ENCODE data around the gene HDAC1. TPM values are rescaled to one million over a fixed set of nuclear protein-coding genes. Genes with fewer than 3 reads are reported as not detected.

The HDAC1 gene
- total and polyA plus RNA-seq, 4 experiments from 2014 or later: 169 to 190 (median 180) TPM

- no peak for DNase-seq
- CTCF ChIA-PET (ENCODE audit: partially characterized antibody): interaction anchor here (1.4 to 4.3 kb wide), 6 partner anchors 10 to 116 kb away, joined by 3 to 14 read pairs (median 8); no protein-coding TSS in a partner anchor
- peaks cover 31% of the 10 kb centered on the region for H3K4me1 ChIP-seq (ENCODE audit: insufficient read depth, low read length)
- no peak overlapping the region for H3K4me3 Mint-ChIP-seq
- peaks cover 47% of the 10 kb centered on the region for H3K36me3 ChIP-seq (ENCODE audit: insufficient read depth, low read length)
- no peaks in the 10 kb centered on the region for H3K27me3 ChIP-seq (ENCODE audit: insufficient read depth, low read length)
- peaks cover 0 to 3% (median 0%) of the 10 kb centered on the region in 8 donors for H3K9me3 Mint-ChIP-seq
- H3K4me1 Mint-ChIP-seq: peaks cover 20 to 35% (median 25%) of the 10 kb centered on the region in 4 donors
- POLR2A ChIA-PET (ENCODE audit: partially characterized antibody): interaction anchor here (0.9 to 8.5 kb wide), 10 partner anchors 10 to 132 kb away, joined by 3 to 173 read pairs (median 4); partner anchors contain the start of genes CCDC28B and HDAC1
- H3K9me3 ChIP-seq (ENCODE audit: control insufficient read depth in 1 of 2, low read length in 2 of 2): no peaks in the 10 kb centered on the region
- intact Hi-C loops (cut with micrococcal nuclease): no loop called here
- no peak overlapping the region for H3K4me3 ChIP-seq (ENCODE audit: low read length in 2 of 2)
- no peak overlapping the region for H3K27ac ChIP-seq (ENCODE audit: low read depth, low read length)
- no peaks in the 10 kb centered on the region for H3K27me3 Mint-ChIP-seq
- H3K27ac Mint-ChIP-seq: peak overlapping the region in 2 of 7 donors; percentile 36 to 75
- peaks cover 41 to 62% of the 10 kb centered on the region in 2 donors for H3K36me3 Mint-ChIP-seq
Measured at GRCh38 chr1:32332290-32333079, 40.6 kb downstream of the HDAC1 start.

- Mint-ChIP-seq H3K27ac (peak overlapping the region; percentile 31 to 86 (median 74)), H3K36me3 (peaks cover 37 to 53% of the 10 kb centered on the region in 2 donors), H3K4me3 (peak overlapping the region in 5 of 8 donors; percentile 44 to 85 (median 77)), H3K9me3 (peaks cover 0 to 3% (median 0%) of the 10 kb centered on the region in 8 donors), H3K27me3 (no peaks in the 10 kb centered on the region), H3K4me1 (peaks cover 26 to 43% (median 32%) of the 10 kb centered on the region in 4 donors)
- ChIA-PET CTCF (ENCODE audit: partially characterized antibody) (interaction anchor here (0.6 to 4.3 kb wide), 8 partner anchors 10 to 117 kb away, joined by 3 to 14 read pairs (median 3); no protein-coding TSS in a partner anchor), POLR2A (ENCODE audit: partially characterized antibody) (interaction anchor here (1.0 to 8.5 kb wide), 9 partner anchors 11 to 132 kb away, joined by 3 to 173 read pairs (median 7); partner anchors contain the start of genes CCDC28B and HDAC1)
- H3K36me3 ChIP-seq (ENCODE audit: insufficient read depth, low read length): peaks cover 39% of the 10 kb centered on the region
- no peak for DNase-seq
- no peaks in the 10 kb centered on the region for H3K9me3 ChIP-seq (ENCODE audit: control insufficient read depth in 1 of 2, low read length in 2 of 2)
- intact Hi-C loops (cut with micrococcal nuclease): no loop called here
- H3K4me1 ChIP-seq (ENCODE audit: insufficient read depth, low read length): peaks cover 40% of the 10 kb centered on the region
- no peaks in the 10 kb centered on the region for H3K27me3 ChIP-seq (ENCODE audit: insufficient read depth, low read length)
- H3K4me3 ChIP-seq (ENCODE audit: low read length in 2 of 2): no peak overlapping the region
- no peak overlapping the region for H3K27ac ChIP-seq (ENCODE audit: low read depth, low read length)
Measured at GRCh38 chr1:32333251-32333963, 41.5 kb downstream of the HDAC1 start.

- H3K4me3 ChIP-seq (ENCODE audit: low read length in 2 of 2): peak overlapping the region in 1 of 2 donors; percentile 48
- intact Hi-C loops (cut with micrococcal nuclease): loop anchor here (2.0 kb wide), 1 partner anchor 14 kb away; no protein-coding TSS in a partner anchor
Measured at GRCh38 chr1:32334274-32334861, 42.5 kb downstream of the HDAC1 start.

DNA sequence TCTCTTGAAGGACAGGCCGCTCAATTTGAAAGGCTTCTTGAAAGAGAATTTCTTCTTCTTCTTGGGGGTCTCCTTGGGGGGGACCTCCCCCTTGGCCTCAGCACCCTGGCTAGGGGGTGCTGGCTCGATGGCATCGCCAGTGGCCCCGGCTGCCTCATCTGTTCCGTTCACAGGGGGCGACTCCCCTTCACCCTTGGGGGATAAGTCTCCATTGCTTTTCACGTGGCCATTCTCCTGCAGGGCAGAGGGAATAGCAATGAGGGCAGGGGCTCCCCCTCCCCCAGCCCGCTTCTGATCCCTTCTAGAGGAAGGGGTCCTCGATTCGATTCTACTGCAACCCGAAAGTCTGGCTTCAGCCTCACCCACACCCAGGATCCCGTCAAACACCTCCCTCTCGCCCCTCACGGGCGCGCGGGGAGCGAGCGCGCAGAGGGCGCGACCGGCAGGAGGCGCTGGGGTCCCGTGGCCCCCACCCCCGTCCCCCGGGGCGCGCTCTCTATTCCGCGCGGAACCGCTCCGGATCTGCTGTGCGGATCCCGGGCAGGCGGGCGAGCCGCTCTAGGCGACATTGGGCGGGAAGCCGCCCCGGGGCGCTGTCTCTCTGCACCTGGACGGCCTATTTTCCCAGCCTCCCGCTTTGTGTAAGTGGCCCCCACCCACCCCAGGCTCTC, 43.1 kb downstream of the HDAC1 start:
- ChIA-PET POLR2A (ENCODE audit: partially characterized antibody) (interaction anchor here (0.6 to 8.5 kb wide), 34 partner anchors 12 to 227 kb away, joined by 3 to 173 read pairs (median 8); partner anchors contain the start of genes BSDC1, CCDC28B, HDAC1 and KPNA6), CTCF (ENCODE audit: partially characterized antibody) (interaction anchor here (1.1 to 2.1 kb wide), 7 partner anchors 12 to 121 kb away, joined by 3 to 13 read pairs (median 7); no protein-coding TSS in a partner anchor)
- Mint-ChIP-seq H3K9me3 (peaks cover 0 to 3% (median 0%) of the 10 kb centered on the region in 8 donors), H3K27ac (peak overlapping the region; percentile 31 to 95 (median 83)), H3K27me3 (no peaks in the 10 kb centered on the region), H3K4me1 (peaks cover 26 to 44% (median 35%) of the 10 kb centered on the region in 4 donors), H3K36me3 (peaks cover 21 to 37% of the 10 kb centered on the region in 2 donors), H3K4me3 (peak overlapping the region; percentile 83 to 92 (median 87))
- Histone ChIP-seq H3K9me3 (ENCODE audit: control insufficient read depth in 1 of 2, low read length in 2 of 2) (no peaks in the 10 kb centered on the region), H3K36me3 (ENCODE audit: insufficient read depth, low read length) (peaks cover 25% of the 10 kb centered on the region), H3K4me1 (ENCODE audit: insufficient read depth, low read length) (peaks cover 40% of the 10 kb centered on the region), H3K4me3 (ENCODE audit: low read length in 2 of 2) (peak overlapping the region; percentile 29 to 48), H3K27me3 (ENCODE audit: insufficient read depth, low read length) (no peaks in the 10 kb centered on the region), H3K27ac (ENCODE audit: low read depth, low read length) (peak overlapping the region; percentile 45)
- intact Hi-C loops (cut with micrococcal nuclease): loop anchor here (1.0 to 2.0 kb wide), 6 partner anchors 14 to 120 kb away; partner anchors contain the start of gene HDAC1
- peak; percentile 67 to 71 (median 68) for DNase-seq

More at GRCh38 chr1:32334274-32334861, 42.5 kb downstream of the HDAC1 start:
- peaks cover 27 to 43% of the 10 kb centered on the region in 2 donors for H3K36me3 Mint-ChIP-seq
- DNase-seq: no peak
- ChIA-PET CTCF (ENCODE audit: partially characterized antibody) (interaction anchor here (0.8 to 2.3 kb wide), 3 partner anchors 44 to 118 kb away, joined by 3 to 9 read pairs (median 5); no protein-coding TSS in a partner anchor), POLR2A (ENCODE audit: partially characterized antibody) (interaction anchor here (0.6 to 8.5 kb wide), 6 partner anchors 12 to 105 kb away, joined by 4 to 173 read pairs (median 6); no protein-coding TSS in a partner anchor)
- Histone ChIP-seq H3K9me3 (ENCODE audit: control insufficient read depth in 1 of 2, low read length in 2 of 2) (no peaks in the 10 kb centered on the region), H3K4me1 (ENCODE audit: insufficient read depth, low read length) (peaks cover 40% of the 10 kb centered on the region), H3K27ac (ENCODE audit: low read depth, low read length) (no peak overlapping the region), H3K27me3 (ENCODE audit: insufficient read depth, low read length) (no peaks in the 10 kb centered on the region), H3K36me3 (ENCODE audit: insufficient read depth, low read length) (peaks cover 29% of the 10 kb centered on the region)
- no peaks in the 10 kb centered on the region for H3K27me3 Mint-ChIP-seq
- H3K4me1 Mint-ChIP-seq: peaks cover 26 to 44% (median 35%) of the 10 kb centered on the region in 4 donors
- H3K27ac Mint-ChIP-seq: peak overlapping the region; percentile 31 to 95 (median 75)
- H3K4me3 Mint-ChIP-seq: peak overlapping the region; percentile 78 to 92 (median 87)
- peaks cover 0 to 3% (median 0%) of the 10 kb centered on the region in 8 donors for H3K9me3 Mint-ChIP-seq

DNA sequence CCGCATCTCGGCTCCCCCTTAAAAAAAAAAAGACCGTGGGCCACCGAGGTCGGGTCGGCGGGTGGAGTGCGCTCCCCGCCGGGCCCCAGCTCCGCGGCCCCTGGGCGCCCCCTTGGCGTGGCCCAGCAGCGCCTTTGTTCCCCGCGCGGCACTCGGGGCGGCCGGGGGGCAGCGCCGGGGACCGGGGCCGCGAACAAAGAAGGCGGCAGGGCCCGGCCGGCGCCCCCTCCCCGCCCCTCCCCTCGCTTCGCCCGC, 43.6 kb downstream of the HDAC1 start:
- ChIA-PET POLR2A (ENCODE audit: partially characterized antibody) (interaction anchor here (0.6 to 8.5 kb wide), 39 partner anchors 13 to 315 kb away, joined by 3 to 173 read pairs (median 6); partner anchors contain the start of genes BSDC1, CCDC28B, FAM229A and HDAC1), CTCF (ENCODE audit: partially characterized antibody) (interaction anchor here (1.0 to 2.1 kb wide), 12 partner anchors 11 to 123 kb away, joined by 3 to 13 read pairs (median 7); no protein-coding TSS in a partner anchor)
- Mint-ChIP-seq H3K27me3 (no peaks in the 10 kb centered on the region), H3K27ac (no peak overlapping the region), H3K4me3 (peak overlapping the region in 6 of 8 donors; percentile 48 to 86 (median 84)), H3K4me1 (peaks cover 26 to 44% (median 35%) of the 10 kb centered on the region in 4 donors), H3K9me3 (peaks cover 0 to 3% (median 0%) of the 10 kb centered on the region in 8 donors), H3K36me3 (peaks cover 19 to 32% of the 10 kb centered on the region in 2 donors)
- Histone ChIP-seq H3K36me3 (ENCODE audit: insufficient read depth, low read length) (peaks cover 22% of the 10 kb centered on the region), H3K9me3 (ENCODE audit: control insufficient read depth in 1 of 2, low read length in 2 of 2) (no peaks in the 10 kb centered on the region), H3K27ac (ENCODE audit: low read depth, low read length) (peak overlapping the region; percentile 45), H3K27me3 (ENCODE audit: insufficient read depth, low read length) (no peaks in the 10 kb centered on the region), H3K4me3 (ENCODE audit: low read length in 2 of 2) (peak overlapping the region in 1 of 2 donors; percentile 48), H3K4me1 (ENCODE audit: insufficient read depth, low read length) (peaks cover 40% of the 10 kb centered on the region)
- intact Hi-C loops (cut with micrococcal nuclease): loop anchor here (1.0 to 2.0 kb wide), 6 partner anchors 15 to 120 kb away; partner anchors contain the start of gene HDAC1
- DNase-seq: no peak
